LoVo (cell line): ENCODE data around the gene DGKQ.
"Not testable (repeated sequence)": the region's sequence is repeated elsewhere in the genome, so short reads cannot be mapped to it uniquely, and the experiment has no call there.

Source experiments
- DNase-seq: peaks from one replicate; pipeline ENCODE4 v3.0.0-alpha.2; 2016; ENCODE audit warnings: low spot score

DGKQ gene

GRCh38 chr4:925171-925570 lies 48.2 kb downstream of the DGKQ start:
- DNase-seq, result no peak

DNA sequence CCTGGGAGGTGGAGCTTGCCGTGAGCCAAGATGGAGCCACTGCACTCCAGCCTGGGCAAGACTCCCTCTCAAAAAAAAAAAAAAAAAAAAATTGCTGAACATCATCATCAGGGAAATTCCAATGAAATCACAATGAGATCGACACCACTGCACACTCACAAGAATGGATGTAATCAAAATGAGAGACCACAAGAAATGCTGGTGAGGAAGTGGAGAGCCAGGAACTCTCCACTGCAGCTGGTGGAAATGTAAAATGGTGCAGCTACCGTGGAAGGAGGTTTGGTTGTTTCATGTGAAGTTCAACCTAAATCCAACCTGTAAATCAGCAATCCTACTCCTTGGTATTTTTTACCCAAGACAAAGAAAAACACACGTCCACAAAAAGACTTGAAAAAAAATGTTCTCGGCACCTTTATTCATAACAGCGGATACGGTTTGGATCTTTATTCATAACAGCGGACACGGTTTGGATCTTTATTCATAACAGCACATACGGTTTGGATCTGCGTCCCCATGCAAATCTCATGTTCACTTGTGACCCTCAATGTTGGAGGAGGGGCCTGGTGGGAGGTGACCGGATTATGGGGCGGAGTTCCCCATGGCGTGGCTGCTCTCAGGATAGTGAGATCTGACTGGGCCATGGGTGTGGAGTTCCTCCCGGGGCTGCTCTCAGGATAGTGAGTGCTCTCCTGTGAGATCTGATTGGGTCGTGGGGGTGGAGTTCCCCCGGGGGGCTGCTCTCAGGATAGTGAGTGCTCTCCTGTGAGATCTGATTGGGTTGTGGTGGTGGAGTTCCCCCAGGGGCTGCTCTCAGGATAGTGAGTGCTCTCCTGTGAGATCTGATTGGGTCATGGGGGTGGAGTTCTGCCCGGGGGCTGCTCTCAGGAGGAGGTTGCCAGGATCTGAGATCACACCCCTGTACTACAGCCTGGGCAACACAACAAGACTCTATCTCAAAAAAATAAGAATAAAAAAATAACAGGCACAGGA lies 49.0 kb downstream of the DGKQ start:
- no peak for DNase-seq

DNA sequence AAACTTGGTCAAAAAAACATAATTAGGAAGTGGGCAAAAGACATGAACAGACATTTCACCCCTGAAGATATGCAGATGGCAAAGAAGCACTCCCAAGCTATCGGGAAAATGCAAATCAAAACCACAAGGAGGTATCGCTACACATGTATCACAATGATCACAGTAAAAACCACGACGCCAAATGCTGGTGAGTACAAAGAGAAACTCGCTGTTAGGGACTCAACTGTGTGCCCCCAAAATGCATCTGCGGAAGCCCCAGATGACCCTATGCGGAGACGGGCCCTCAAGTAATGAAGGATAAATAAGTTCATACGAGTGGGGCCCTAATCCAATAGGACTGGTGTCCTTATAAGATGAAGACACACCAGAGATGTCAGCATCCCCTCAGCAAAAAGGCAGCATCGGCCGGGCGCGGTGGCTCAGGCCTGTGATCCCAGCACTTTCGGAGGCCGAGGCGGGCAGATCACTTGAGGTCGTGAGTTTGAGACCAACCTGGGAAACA lies 51.5 kb downstream of the DGKQ start:
- DNase-seq, result no peak

DNA sequence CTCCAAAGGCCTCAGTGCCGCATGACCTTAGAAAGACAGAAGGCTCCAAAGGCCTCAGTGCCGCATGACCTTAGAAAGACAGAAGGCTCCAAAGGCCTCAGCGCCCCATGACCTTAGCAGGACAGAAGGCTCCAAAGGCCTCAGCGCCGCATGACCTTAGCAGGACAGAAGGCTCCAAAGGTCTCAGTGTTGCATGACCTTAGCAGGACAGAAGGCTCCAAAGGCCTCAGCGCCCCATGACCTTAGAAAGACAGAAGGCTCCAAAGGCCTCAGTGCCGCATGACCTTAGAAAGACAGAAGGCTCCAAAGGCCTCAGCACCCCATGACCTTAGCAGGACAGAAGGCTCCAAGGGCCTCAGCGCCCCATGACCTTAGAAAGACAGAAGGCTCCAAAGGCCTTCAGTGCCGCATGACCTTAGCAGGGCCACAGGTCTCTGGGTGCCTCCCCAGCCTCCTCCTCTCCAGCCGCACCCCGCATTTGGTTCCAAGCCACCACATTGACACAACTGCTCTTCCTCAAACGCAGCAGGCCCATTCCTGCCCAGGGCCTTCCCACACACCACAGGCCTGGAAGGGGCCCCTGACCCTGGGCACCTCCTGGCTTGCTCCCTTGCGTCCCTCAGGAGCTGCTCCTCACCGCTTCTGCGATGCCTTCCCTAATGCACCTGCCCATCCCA lies 54.2 kb downstream of the DGKQ start:
- not testable (repeated sequence) for DNase-seq

GRCh38 chr4:918591-918990 lies 54.8 kb downstream of the DGKQ start:
- DNase-seq, result not testable (repeated sequence)

DNA sequence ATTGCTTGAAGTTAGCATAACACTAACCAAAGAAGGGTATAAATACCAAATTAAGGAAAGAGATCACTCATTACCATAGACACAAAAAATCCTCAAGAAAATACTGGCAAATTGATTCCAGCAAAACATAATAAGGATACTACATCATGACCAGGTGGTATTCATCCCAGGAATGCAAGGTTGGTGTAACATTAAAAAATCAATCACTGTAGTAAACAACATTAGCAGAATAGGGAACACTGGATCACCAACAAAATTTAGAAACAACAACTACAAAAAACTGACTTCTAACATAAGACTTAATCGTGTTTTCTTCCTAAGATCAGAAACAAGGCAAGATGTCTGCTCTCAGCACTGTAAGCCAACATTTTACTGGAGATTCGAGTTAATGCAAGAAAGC lies 55.4 kb downstream of the DGKQ start:
- DNase-seq, result no peak

DNA sequence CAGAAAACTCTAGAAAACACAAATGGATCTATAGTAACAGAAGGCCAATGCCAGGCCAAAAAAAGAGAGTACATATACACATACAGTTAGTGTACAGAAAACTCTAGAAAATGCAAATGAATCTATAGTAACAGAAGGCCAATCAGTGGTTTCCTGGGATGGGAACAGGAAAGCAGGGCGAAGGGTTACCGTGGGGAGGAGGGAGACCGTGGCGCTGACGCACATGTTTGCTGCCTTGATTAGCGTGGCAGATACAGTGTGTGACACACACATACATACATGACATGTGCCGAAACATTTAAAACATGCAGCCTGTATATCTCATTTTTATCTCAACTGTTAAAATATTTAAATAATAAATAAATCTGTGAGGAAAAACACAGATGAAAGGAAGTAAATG lies 55.9 kb downstream of the DGKQ start:
- DNase-seq, result no peak

DNA sequence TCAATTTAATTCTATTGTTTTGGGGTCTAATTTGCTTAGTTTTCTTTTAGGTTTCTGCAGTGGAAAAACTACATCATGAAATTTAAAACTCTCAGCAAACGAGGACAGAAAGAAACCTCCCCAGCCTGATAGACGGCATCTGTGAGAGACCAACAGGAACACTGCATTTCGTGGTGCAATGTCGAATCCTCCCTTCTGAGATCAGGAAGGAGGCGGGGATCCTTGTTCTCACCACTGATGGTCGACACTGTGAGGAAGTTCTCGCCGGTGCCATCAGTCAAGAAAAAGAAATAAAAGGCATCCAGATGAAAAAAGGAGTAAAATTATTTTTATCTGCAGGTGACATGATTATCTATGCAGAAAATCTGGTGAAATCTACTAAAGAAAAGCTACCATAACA lies 57.8 kb downstream of the DGKQ start:
- no peak for DNase-seq

DNA sequence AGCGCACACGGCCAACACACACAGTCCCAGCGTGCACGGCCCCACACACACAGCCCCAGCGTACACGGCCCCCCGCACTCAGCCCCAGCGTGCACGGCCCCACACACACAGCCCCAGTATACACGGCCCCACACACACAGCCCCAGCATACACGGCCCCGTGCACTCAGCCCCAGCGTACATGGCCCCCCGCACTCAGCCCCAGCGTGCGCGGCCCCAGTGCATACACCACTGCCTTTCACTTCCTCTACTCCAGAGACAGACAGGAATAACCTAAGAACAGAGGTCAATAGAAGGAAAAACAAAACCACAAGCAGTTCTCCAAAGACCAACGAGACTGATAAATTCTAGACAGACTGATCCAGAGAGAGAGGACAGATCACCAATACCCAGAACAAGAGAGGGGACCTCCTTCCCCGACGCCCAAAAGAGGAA lies 58.3 kb downstream of the DGKQ start:
- DNase-seq, result no peak

GRCh38 chr4:914531-914930 lies 58.8 kb downstream of the DGKQ start:
- DNase-seq, result no peak

DNA sequence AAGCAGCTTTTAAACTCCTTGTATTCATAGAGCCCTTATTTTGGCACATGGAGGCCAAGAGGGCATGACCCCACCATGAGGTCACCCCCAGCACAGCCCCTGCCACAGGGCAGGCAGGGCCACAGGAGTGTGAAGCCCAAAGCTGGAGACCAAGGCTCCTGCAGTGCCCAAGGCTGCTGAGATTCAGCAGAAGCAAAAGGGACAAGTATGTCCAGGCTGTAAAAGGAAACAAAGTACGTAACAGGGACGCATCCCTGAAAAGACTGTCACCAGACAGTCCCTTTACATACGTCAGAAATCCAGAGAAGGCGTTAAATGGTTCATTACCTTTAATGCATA lies 60.1 kb downstream of the DGKQ start:
- DNase-seq, result no peak

DNA sequence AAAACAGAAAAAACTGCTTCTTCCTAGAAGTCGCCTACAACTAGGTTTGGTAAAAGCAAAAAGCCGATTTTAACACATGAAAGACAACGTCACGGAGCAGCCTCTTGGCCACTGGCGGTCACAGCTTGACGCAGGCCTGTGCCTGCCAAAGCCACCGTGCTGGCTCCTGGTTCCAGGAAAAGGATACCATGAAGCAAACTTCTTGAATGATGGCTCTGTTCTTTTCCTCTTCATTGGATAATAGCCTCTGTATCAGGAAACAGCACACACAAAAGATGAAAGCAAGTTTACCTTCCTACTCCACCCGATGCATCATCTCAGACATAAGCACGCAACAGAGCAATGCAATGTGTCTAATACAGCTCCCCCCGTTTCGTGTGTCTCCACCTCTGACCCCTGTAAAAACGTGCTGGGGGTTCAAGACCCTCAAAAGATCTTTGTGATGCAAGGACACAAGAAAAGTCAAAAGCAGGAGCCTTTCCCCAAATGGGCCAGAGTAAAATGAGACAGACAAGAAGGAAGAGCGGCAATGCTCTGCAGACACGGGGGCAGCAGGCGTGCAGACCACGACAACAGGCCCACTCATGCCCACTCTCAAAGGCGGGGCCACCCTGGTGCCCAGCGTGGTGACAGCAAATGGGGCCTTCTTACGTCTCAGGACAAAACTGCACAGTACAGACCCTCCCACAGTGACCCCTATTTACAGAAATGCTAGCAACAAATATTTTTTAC lies 60.7 kb downstream of the DGKQ start:
- no peak for DNase-seq

GRCh38 chr4:911871-912490 lies 61.4 kb downstream of the DGKQ start:
- no peak for DNase-seq

DNA sequence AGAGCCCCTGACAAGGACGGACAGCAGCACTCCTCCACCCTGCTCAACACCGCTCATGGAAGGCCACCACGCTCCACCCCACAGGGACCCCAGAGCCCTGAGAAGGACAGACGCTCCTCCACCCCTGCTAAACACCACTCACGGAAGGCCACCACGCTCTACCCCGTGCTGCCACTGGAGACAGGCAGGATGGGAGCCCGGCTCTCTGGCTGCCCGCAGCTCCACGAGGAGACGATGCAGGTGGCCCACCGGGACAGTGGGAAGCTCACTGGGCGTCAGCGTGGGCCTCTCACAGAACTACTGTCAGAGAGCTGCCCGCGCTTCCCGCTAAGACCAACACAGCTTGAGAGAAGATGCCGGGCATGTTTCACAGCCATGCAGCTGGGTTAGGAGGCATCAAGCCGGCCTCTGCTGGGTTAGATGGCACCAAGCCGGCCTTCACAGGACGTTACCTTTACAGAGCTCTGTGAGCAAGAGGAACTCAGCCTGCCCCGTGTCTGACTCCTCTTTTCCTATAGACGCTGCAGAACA lies 62.1 kb downstream of the DGKQ start:
- no peak for DNase-seq

DNA sequence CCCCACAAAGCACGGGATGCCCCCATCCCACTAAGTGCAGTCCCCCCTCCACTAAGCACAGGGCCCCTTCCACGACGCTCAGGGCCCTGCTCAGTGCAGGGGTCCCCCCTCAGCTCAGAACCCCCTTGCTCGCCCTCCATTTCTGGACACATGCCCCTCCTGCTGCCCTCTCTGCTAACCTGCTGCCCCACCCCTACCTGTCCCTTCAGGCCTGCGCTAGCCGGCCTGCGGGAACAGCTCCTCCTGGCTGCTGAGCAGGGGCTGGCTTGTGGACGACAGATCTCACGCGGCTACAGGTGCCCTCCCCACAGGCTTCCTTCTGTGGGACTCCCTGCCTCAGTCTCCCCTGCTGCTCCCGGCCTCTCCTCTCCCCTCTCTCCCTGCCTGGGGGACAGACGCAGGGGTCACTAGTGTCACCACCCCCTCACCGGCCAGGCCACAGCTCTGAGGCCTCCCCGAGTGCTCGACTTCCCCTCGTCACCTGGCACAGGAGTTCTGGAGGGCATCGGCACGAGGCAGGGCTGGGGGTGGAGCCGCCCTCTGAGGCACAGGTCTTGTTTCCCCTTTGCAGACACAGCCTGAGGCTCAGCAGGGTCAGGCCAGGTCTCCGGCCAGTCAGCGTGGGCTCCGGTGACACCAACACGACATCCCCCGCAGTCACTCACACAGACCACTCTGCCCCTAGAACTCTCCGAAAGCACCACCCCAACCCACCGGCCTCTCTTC lies 62.8 kb downstream of the DGKQ start:
- no peak for DNase-seq

DNA sequence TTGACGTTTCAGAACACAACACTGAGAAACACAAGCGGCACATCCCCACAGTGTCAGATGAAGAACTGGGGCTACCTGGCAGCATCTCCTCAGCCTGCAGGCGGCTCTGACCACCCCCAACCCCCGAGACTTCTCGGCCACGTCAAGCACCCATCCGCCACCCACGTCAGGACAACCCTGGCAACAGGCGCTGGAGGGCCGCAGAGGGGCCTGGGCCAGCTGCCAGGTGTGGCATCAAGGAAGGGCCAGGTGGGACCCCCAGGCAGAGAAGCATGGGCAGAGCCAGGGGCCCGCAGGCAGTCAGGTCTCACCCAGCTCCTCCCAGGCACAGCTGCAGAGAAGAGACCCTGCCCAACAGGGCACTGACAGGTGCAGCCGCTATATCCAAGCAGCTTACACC lies 63.5 kb downstream of the DGKQ start:
- DNase-seq, result no peak

- DNase-seq, result no peak
Observed at GRCh38 chr4:909131-909571, 64.2 kb downstream of the DGKQ start.
